HEK293 (cell line): ENCODE data around the gene MARVELD1.

Experiments used
- ZFP41 ChIP-seq: fragments of 450-650 bp; formaldehyde crosslinking; IDR thresholded peaks from 2 replicates; pipeline ENCODE4 v1.5.1; 2016; ENCODE audit warnings: missing biosample characterization, missing genetic modification characterization, borderline replicate concordance
- ZNF133 ChIP-seq: fragments of 450-650 bp; formaldehyde crosslinking; IDR thresholded peaks from 2 replicates; pipeline ENCODE4 v1.5.1; 2016; ENCODE audit warnings: missing biosample characterization, missing genetic modification characterization
- ZNF175 ChIP-seq: fragments of 450-650 bp; formaldehyde crosslinking; IDR thresholded peaks from 2 replicates; pipeline ENCODE4 v1.5.1; 2016; ENCODE audit warnings: missing biosample characterization, missing genetic modification characterization
- ZNF302 ChIP-seq: fragments of 450-650 bp; formaldehyde crosslinking; IDR thresholded peaks from 2 replicates; pipeline ENCODE4 v1.5.1; 2016; ENCODE audit warnings: missing biosample characterization, missing genetic modification characterization, low read depth
- ZNF416 ChIP-seq: fragments of 450-650 bp; formaldehyde crosslinking; IDR thresholded peaks from 2 replicates; pipeline ENCODE4 v1.5.1; 2016; ENCODE audit warnings: missing biosample characterization, missing genetic modification characterization
- ZNF423 ChIP-seq: fragments of 450-650 bp; formaldehyde crosslinking; IDR thresholded peaks from 2 replicates; pipeline ENCODE4 v1.5.1; 2016; ENCODE audit warnings: missing biosample characterization, missing genetic modification characterization
- ZNF707 ChIP-seq: fragments of 450-650 bp; formaldehyde crosslinking; IDR thresholded peaks from 2 replicates; pipeline ENCODE4 v1.5.1; 2016; ENCODE audit warnings: missing biosample characterization, missing genetic modification characterization
- ZNF76 ChIP-seq: fragments of 450-650 bp; formaldehyde crosslinking; IDR thresholded peaks from 2 replicates; pipeline ENCODE4; 2016; ENCODE audit warnings: low read depth, missing biosample characterization, missing genetic modification characterization, borderline replicate concordance
- TF ChIP-seq, protein P1 (sequence below): fragments of 450-650 bp; formaldehyde crosslinking; IDR thresholded peaks from 2 replicates; pipeline ENCODE4 v1.5.1; 2016; ENCODE audit warnings: missing biosample characterization, missing genetic modification characterization
- TF ChIP-seq, protein P2 (sequence below): fragments of 450-650 bp; formaldehyde crosslinking; IDR thresholded peaks from 2 replicates; pipeline ENCODE4 v1.5.1; 2016; ENCODE audit warnings: missing biosample characterization, missing genetic modification characterization

DNA sequence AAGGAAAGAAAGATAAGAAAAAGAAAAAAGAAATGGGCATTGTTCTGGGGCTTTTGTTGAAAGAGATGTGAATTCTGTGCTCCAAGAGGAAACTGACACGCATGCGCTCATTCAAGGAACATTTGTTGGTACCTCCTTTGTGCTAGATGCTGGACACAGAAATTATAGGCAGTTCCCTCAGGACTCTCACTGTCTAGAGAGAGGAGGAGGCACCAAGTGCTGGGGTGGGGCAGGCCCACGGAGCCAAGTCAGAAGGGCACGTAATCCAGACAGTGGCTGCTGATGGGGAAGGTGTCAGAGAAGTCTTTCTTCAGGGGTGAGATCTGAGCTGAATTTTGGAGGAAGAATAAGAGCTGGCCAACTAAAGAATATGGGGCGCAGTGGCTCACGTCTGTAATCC, 20.5 kb downstream of the MARVELD1 start:
- TF ChIP-seq ZNF423 (tag by site-specific recombination) (no peak), ZNF76 (tag by site-specific recombination) (no peak), ZNF133 (tag by site-specific recombination) (no peak), ZNF707 (tag by site-specific recombination) (no peak), ZFP41 (tag by site-specific recombination) (no peak), ZNF302 (no peak), ZNF416 (no peak), ZNF175 (tag by site-specific recombination) (no peak)
- TF ChIP-seq, protein P1, sequence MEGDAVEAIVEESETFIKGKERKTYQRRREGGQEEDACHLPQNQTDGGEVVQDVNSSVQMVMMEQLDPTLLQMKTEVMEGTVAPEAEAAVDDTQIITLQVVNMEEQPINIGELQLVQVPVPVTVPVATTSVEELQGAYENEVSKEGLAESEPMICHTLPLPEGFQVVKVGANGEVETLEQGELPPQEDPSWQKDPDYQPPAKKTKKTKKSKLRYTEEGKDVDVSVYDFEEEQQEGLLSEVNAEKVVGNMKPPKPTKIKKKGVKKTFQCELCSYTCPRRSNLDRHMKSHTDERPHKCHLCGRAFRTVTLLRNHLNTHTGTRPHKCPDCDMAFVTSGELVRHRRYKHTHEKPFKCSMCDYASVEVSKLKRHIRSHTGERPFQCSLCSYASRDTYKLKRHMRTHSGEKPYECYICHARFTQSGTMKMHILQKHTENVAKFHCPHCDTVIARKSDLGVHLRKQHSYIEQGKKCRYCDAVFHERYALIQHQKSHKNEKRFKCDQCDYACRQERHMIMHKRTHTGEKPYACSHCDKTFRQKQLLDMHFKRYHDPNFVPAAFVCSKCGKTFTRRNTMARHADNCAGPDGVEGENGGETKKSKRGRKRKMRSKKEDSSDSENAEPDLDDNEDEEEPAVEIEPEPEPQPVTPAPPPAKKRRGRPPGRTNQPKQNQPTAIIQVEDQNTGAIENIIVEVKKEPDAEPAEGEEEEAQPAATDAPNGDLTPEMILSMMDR (tag by site-specific recombination): no peak
- TF ChIP-seq, protein P2, sequence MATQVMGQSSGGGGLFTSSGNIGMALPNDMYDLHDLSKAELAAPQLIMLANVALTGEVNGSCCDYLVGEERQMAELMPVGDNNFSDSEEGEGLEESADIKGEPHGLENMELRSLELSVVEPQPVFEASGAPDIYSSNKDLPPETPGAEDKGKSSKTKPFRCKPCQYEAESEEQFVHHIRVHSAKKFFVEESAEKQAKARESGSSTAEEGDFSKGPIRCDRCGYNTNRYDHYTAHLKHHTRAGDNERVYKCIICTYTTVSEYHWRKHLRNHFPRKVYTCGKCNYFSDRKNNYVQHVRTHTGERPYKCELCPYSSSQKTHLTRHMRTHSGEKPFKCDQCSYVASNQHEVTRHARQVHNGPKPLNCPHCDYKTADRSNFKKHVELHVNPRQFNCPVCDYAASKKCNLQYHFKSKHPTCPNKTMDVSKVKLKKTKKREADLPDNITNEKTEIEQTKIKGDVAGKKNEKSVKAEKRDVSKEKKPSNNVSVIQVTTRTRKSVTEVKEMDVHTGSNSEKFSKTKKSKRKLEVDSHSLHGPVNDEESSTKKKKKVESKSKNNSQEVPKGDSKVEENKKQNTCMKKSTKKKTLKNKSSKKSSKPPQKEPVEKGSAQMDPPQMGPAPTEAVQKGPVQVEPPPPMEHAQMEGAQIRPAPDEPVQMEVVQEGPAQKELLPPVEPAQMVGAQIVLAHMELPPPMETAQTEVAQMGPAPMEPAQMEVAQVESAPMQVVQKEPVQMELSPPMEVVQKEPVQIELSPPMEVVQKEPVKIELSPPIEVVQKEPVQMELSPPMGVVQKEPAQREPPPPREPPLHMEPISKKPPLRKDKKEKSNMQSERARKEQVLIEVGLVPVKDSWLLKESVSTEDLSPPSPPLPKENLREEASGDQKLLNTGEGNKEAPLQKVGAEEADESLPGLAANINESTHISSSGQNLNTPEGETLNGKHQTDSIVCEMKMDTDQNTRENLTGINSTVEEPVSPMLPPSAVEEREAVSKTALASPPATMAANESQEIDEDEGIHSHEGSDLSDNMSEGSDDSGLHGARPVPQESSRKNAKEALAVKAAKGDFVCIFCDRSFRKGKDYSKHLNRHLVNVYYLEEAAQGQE (tag by site-specific recombination): no peak
